NK-92 (cell line): ENCODE results near the gene MICALL2.

Source experiments
- DNase-seq: peaks from one replicate; lab custom pipeline; 2025; ENCODE audit not compliant: unreplicated experiment; lab: John Stamatoyannopoulos, UW

Gene MICALL2

DNA sequence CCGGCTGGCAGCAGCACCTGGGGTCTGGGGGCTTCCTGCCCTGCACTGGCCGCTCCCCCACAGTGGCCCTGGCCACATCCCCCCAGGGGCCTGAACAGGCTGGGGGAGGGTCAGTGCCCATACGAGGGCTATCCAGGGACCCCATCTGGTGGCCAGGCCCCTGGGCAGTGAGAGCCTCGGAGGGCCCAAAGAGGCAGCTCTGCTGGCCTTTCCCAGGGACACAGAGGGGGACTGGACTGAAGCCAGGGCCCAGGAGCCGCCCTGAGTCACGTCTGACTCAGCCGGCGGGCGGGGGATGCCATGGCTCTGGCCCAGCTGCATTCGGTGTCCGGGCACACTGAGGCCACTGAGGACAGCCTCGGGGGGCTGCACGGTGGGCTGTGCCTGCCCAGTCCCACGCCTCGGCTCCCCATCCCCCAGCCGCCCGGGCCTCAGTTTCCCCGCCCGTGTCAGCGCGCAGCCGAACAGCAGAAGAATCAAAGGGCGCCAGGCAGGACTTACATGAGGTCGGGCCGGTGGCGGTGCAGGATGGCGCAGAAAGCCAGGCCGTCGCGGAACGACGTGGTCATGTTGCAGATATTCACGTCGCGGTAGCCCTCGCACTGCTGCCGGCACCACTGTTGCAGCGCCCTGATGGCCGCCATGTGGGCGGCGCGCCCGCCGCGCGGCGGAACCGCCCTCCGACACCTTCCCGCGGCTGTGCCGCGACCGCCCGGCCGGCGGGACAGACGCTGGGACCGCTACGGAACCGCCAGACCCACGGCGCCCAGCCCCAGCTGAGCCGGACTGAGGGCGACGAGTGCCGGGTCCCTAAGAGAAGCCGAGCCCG is at the start of gene MICALL2:
MICALL2 (minus strand) TSS at position 788 of the 829 bp plus-strand sequence; CDS start at position 644, 144 bp downstream.
- DNase-seq = no peak

- DNase-seq = no peak
Observed at GRCh38 chr7:1508277-1508758, 49.0 kb upstream of the MICALL2 start.

GRCh38 chr7:1505731-1506550 is 46.7 kb upstream of the MICALL2 start:
- DNase-seq = no peak

GRCh38 chr7:1503816-1504775 is 44.8 kb upstream of the MICALL2 start, which contains the start of gene INTS1:
TSS of gene INTS1 (minus strand) at chr7:1504389. CDS start at chr7:1503960, 429 bp downstream.
- DNase-seq = no peak

DNA sequence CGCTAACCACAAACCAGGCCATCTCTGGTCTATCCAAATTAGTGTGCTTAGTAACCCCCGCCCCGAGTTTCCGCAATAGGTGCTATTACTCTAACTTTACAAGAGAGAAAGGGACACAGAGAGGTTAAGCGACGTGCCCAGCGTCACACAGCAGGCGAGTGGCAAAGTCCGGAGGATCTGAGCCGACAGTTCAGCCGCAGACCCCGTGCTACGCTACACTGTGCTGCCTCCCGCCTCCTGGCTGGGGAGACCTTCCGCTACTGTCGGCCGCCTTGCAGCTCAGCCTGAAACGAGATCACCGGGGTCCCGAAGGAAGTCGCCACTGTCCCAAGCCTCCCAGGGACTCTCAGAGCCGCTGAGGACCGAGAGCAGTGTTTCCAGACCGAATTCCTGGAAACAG is 44.1 kb upstream of the MICALL2 start:
- no peak for DNase-seq

GRCh38 chr7:1502845-1503244 is 43.6 kb upstream of the MICALL2 start:
- no peak for DNase-seq

GRCh38 chr7:1501487-1502270 is 42.4 kb upstream of the MICALL2 start:
- no peak for DNase-seq

DNA sequence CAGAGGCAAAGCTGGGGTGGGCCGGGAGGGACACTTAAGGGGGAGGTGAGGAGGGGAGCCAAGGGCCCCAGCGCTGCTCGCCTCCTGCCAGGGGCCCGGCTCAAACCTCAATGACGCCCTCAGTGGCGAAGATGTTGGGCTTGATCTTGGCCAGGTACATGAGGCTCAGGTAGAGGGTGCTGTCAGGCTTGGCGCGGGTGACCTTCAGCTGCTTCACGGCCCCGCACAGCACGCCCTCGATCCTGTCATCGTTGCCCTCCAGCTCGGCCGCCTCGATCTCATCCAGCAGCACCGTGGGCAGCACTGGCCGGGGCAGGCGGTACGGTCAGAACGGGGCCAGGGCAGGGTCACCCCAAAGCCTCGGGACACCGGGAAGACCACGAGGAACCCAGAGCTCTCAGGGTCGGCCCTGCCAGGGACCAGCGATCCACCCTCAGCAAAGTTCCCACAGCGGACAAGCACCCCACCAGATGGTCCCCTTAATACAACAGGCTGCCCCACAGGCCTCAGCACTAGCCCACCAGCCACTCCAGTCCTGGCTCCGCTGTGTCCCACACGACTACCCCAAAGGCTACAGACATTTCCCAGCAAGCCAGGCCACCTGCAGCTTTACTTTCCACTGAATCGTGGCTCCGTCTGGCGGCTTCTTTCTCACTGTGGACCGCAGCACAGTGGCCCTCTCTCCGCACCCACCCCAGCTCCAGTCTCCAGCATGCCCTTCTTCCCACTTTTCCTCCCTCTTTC is 41.0 kb upstream of the MICALL2 start:
- no peak for DNase-seq

DNA sequence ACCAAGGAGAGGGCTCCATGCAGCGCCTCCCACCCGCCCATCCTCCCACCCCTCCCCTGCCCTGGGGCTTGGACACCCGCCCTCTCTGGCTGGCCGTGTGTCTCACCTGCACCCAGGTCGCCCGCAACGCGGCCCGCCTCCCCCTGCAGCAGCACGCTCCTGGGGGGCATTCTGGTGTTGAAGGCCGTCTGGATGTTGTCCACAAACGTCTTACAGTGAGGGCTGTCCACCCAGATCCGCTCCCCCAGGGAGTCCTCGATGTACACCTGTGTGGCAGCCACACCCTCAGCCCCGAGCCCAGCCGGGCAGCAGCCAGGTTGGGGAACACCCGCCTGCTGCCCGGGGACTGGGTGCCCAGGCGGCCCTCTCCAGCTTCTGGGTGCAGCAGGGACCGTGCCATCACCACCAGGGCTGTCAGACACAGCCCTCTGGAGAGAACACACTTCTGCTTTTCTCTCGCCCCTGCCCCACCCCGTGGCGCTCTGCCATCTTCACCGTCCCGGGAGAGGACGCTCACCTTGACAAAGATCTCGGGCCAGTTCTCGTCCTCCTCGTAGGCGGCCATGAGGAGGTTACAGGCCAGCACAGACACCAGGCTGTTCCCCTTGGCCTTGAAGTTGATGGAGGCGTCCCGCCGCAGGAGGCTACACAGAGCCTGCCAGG is 40.2 kb upstream of the MICALL2 start:
- no peak for DNase-seq

DNA sequence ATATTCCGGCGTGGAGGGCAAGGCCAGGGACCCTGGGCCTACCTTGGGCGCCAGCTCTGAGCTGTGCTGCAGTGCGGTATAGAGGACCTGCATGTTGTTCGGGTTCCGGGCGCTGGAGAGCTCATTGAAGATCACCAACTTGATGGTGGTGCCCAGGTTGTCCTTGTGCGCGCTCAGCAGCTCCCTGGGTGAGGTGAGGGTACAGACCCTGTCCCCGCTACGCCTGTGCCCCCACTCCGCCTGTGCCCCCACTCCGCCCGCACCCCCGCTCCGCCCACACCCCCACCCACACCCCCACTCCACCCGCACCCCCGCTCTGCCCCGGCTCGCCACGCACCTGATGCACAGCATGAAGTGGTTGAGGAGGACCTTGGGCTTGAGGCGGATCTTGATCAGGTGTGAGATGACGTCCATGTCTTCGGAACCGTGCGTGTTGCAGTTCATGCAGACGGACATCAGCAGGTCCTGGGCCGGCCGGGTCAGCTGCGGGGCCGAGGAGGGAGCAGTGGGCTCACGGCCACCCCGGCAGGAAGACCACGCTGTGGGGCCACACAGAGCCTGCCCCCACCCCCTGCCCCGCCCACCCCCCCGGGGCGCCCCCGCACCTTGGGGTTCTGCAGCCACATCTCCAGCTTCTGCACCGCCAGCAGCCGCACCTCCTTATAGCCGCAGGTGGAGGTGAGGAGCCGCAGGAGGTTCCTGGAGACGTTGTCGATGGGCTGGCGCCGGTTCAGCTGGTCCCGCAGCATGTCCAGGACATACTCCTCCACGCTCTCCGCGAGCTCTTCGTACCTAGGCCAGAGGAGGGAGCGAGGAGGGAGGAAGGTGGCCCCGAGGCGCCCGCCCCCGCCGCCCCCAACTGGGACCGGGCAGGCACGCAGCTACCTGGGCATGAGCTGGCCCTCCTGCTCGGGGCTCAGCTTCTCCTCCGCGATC is 39.4 kb upstream of the MICALL2 start:
- no peak for DNase-seq

- DNase-seq = no peak
Observed at GRCh38 chr7:1497293-1497927, 38.1 kb upstream of the MICALL2 start.

- no peak for DNase-seq
Observed at GRCh38 chr7:1496531-1497292, 37.4 kb upstream of the MICALL2 start.

GRCh38 chr7:1495564-1496242 is 36.4 kb upstream of the MICALL2 start:
- DNase-seq = no peak

- DNase-seq = no peak
Observed at GRCh38 chr7:1494866-1495563, 35.7 kb upstream of the MICALL2 start.

DNA sequence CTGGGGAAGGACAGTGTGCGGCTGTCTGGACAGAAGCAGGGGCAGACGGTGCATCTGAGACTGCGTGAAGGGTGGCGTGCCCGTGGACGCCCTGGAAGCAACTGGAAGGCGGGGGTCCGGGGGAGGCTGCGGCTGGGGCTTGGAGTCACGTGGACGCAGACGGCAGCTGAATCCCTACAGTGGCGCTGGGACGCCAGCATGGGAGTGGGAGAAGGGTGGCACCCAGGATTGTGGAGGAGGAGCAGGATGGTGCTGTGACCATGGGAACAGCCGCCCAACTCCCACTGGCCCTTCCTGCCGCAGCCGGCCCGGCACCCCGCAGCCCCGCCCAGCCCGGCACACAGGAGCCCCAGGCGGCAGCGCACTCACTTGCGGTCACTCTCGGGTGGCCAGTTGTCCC is 35.2 kb upstream of the MICALL2 start:
- DNase-seq = no peak
